ENCODE results near the gene ZNF414.

Gene ZNF414

GRCh38 chr19:8530061-8530679 lies 16.2 kb upstream of the ZNF414 start:
- DNase-seq (ENCODE audit: extremely low read depth, low read depth): no peak
- TF ChIP-seq, protein P1, sequence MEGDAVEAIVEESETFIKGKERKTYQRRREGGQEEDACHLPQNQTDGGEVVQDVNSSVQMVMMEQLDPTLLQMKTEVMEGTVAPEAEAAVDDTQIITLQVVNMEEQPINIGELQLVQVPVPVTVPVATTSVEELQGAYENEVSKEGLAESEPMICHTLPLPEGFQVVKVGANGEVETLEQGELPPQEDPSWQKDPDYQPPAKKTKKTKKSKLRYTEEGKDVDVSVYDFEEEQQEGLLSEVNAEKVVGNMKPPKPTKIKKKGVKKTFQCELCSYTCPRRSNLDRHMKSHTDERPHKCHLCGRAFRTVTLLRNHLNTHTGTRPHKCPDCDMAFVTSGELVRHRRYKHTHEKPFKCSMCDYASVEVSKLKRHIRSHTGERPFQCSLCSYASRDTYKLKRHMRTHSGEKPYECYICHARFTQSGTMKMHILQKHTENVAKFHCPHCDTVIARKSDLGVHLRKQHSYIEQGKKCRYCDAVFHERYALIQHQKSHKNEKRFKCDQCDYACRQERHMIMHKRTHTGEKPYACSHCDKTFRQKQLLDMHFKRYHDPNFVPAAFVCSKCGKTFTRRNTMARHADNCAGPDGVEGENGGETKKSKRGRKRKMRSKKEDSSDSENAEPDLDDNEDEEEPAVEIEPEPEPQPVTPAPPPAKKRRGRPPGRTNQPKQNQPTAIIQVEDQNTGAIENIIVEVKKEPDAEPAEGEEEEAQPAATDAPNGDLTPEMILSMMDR (IDR thresholded peaks at IDR 0.05; ENCODE audit: low read depth, low read length): no peak

- TF ChIP-seq, protein P1 (IDR thresholded peaks at IDR 0.05; ENCODE audit: low read depth, low read length): no peak
- no peak for DNase-seq (ENCODE audit: extremely low read depth, low read depth)
Observed at GRCh38 chr19:8529369-8530006, 15.5 kb upstream of the ZNF414 start.

DNA sequence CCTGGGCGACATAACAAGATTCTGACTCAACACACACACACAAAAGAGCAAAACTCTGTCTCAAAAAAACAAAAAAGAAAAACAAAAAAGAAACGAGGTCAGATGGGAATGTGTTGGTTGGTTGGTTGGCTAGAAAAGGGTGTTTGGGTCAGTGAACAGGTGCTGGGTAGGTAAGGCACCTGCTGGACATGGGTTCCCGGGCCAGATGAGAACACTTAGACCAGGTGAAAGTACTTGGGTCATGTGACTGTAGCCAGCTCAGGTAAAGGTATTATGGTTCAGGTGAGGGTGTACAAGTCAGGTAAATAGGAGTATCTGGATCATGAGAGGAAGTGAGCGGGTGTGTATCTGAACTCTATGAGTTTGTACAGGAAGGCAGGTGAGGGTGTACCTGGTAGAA lies 14.5 kb upstream of the ZNF414 start:
- no peak for DNase-seq (ENCODE audit: extremely low read depth, low read depth)
- TF ChIP-seq, protein P1 (IDR thresholded peaks at IDR 0.05; ENCODE audit: low read depth, low read length): no peak

GRCh38 chr19:8526345-8527091 lies 12.6 kb upstream of the ZNF414 start:
- peak; percentile 78 for DNase-seq (ENCODE audit: extremely low read depth, low read depth)
- TF ChIP-seq, protein P1 (IDR thresholded peaks at IDR 0.05; ENCODE audit: low read depth, low read length): no peak

GRCh38 chr19:8525401-8525684 lies 11.4 kb upstream of the ZNF414 start:
- TF ChIP-seq, protein P1 (IDR thresholded peaks at IDR 0.05; ENCODE audit: low read depth, low read length): peak; percentile 27

DNA sequence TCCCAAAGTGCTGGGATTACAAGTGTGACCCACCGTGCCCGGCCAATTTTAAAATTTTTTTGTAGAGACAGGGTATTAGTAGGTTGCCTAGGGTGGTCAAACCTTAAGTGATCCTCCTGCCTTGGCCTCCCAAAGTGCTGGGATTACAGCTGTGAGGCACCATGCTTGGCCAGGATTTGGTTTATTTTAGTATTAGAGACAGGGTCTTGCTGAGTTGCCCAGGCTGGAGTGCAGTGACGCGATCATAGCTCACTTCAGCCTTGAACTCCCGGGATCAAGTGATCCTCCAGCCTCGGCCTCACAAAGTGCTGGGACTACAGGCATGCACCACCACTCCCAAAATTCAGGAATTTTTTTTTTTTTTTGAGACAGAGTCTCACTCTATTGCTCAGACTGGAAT lies 5.4 kb upstream of the ZNF414 start:
- DNase-seq (ENCODE audit: extremely low read depth, low read depth): no peak
- TF ChIP-seq, protein P1 (IDR thresholded peaks at IDR 0.05; ENCODE audit: low read depth, low read length): no peak

More at GRCh38 chr19:8525401-8525684, 11.4 kb upstream of the ZNF414 start:
- no peak for DNase-seq (ENCODE audit: extremely low read depth, low read depth)

DNA sequence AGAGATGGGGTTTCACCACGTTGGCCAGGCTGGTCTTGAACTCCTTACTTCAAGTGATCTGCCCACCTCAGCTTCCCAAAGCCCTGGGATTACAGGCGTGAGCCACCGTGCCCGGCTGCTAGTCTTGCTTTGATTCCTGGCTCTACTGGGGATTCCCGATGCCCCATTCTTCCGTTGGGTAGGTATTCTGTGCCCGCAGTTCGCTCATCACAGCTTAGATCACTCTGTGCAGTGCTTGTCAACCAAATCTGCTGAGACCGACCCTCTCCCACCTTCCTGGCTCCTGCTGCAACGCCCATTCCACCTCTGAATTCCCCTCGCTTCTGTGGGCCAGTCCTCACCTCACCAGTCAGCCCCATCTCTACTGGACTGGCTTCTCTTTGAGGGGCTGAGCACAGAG lies 4.6 kb upstream of the ZNF414 start:
- no peak for DNase-seq (ENCODE audit: extremely low read depth, low read depth)
- TF ChIP-seq, protein P1 (IDR thresholded peaks at IDR 0.05; ENCODE audit: low read depth, low read length): no peak

All from AG09319 (cell line).